Measurements from ENCODE around the gene MAPKAP1. TPM values are rescaled to one million over a fixed set of nuclear protein-coding genes. Genes with fewer than 3 reads are reported as not detected.

Gene MAPKAP1
- total RNA-seq, 1 donor from 2014 or later = 127 TPM

GRCh38 chr9:125455876-125456275 lies 251.1 kb downstream of the MAPKAP1 start:
- peaks cover 11% of the 10 kb centered on the region for H3K36me3 ChIP-seq
- no peak overlapping the region for H3K4me3 ChIP-seq
- no peak overlapping the region for H3K27ac ChIP-seq (replicated peaks)
- no peaks in the 10 kb centered on the region for H3K27me3 ChIP-seq (ENCODE audit: low read depth)
- no peak for TF ChIP-seq CTCF (IDR thresholded peaks at IDR 0.05; ENCODE audit: borderline replicate concordance)
- no peak for DNase-seq
- H3K4me1 ChIP-seq = peaks cover 10% of the 10 kb centered on the region
- peaks cover 16% of the 10 kb centered on the region for H3K9me3 ChIP-seq (replicated peaks)
- intact Hi-C loops (cut with micrococcal nuclease) = no loop called here

GRCh38 chr9:125455132-125455531 lies 251.9 kb downstream of the MAPKAP1 start:
- Histone ChIP-seq H3K36me3 (peaks cover 11% of the 10 kb centered on the region), H3K4me1 (peaks cover 7% of the 10 kb centered on the region), H3K27ac (replicated peaks) (no peak overlapping the region), H3K27me3 (ENCODE audit: low read depth) (no peaks in the 10 kb centered on the region), H3K4me3 (no peak overlapping the region), H3K9me3 (replicated peaks) (peaks cover 16% of the 10 kb centered on the region)
- intact Hi-C loops (cut with micrococcal nuclease) = no loop called here
- no peak for DNase-seq
- no peak for TF ChIP-seq CTCF (IDR thresholded peaks at IDR 0.05; ENCODE audit: borderline replicate concordance)

- H3K27ac ChIP-seq (replicated peaks) = no peak overlapping the region
- no peak for DNase-seq
- no peak for TF ChIP-seq CTCF (IDR thresholded peaks at IDR 0.05; ENCODE audit: borderline replicate concordance)
- peaks cover 17% of the 10 kb centered on the region for H3K36me3 ChIP-seq
- H3K4me3 ChIP-seq = no peak overlapping the region
- H3K4me1 ChIP-seq = peaks cover 15% of the 10 kb centered on the region
- H3K27me3 ChIP-seq (ENCODE audit: low read depth) = no peaks in the 10 kb centered on the region
- intact Hi-C loops (cut with micrococcal nuclease) = no loop called here
- no peaks in the 10 kb centered on the region for H3K9me3 ChIP-seq (replicated peaks)
Observed at GRCh38 chr9:125447202-125447802, 259.7 kb downstream of the MAPKAP1 start.

GRCh38 chr9:125446561-125447094 lies 260.4 kb downstream of the MAPKAP1 start:
- Histone ChIP-seq H3K9me3 (replicated peaks) (no peaks in the 10 kb centered on the region), H3K4me3 (no peak overlapping the region), H3K27ac (replicated peaks) (no peak overlapping the region), H3K27me3 (ENCODE audit: low read depth) (no peaks in the 10 kb centered on the region), H3K4me1 (peaks cover 15% of the 10 kb centered on the region), H3K36me3 (peaks cover 11% of the 10 kb centered on the region)
- no peak for TF ChIP-seq CTCF (IDR thresholded peaks at IDR 0.05; ENCODE audit: borderline replicate concordance)
- intact Hi-C loops (cut with micrococcal nuclease) = no loop called here
- DNase-seq = no peak

- no peak for TF ChIP-seq CTCF (IDR thresholded peaks at IDR 0.05; ENCODE audit: borderline replicate concordance)
- Histone ChIP-seq H3K4me1 (peaks cover 9% of the 10 kb centered on the region), H3K9me3 (replicated peaks) (no peaks in the 10 kb centered on the region), H3K27me3 (ENCODE audit: low read depth) (no peaks in the 10 kb centered on the region), H3K27ac (replicated peaks) (no peak overlapping the region), H3K4me3 (no peak overlapping the region), H3K36me3 (peaks cover 26% of the 10 kb centered on the region)
- no peak for DNase-seq
- intact Hi-C loops (cut with micrococcal nuclease) = no loop called here
Observed at GRCh38 chr9:125444956-125445506, 262.0 kb downstream of the MAPKAP1 start.

Data from left ventricle myocardium inferior (tissue), 1 donor.